Measurements from ENCODE around the gene KPNA1. TPM values are rescaled to one million over a fixed set of nuclear protein-coding genes. Genes with fewer than 3 reads are reported as not detected.
A peak's percentile ranks its signal among the peaks of the same experiment; 100 is the strongest.

KPNA1 gene
- total and polyA plus RNA-seq, 2 of the 13 experiments (the other 11 are each of a cell fraction or from before 2014, with no cell fraction given), result 15.4 to 30.0 TPM

GRCh38 chr3:122564155-122564912 lies 49.6 kb upstream of the KPNA1 start, which contains the start of the genes DTX3L and PARP9 (continued):
- TF ChIP-seq ZNF383 (CRISPR knock-in tag; IDR thresholded peaks at IDR 0.05; ENCODE audit: borderline replicate concordance) (peak; percentile 72; the same call in 1 of the 2 replicates), NRL (CRISPR knock-in tag; IDR thresholded peaks at IDR 0.05; ENCODE audit: borderline replicate concordance) (peak; percentile 85), THAP9 (CRISPR knock-in tag; IDR thresholded peaks at IDR 0.05; ENCODE audit: borderline replicate concordance) (peak; percentile 68; the same call in 1 of the 2 replicates), JUNB (CRISPR knock-in tag; IDR thresholded peaks at IDR 0.05; ENCODE audit: borderline replicate concordance) (no peak), RFX5 (IDR thresholded peaks at IDR 0.05; ENCODE audit: low read depth, low read length) (no peak), MATR3 (CRISPR knock-in tag; IDR thresholded peaks at IDR 0.05) (no peak), ZNF773 (CRISPR knock-in tag; IDR thresholded peaks at IDR 0.05; ENCODE audit: borderline replicate concordance) (no peak), PHF20 (CRISPR knock-in tag; IDR thresholded peaks at IDR 0.05) (peak; percentile 81), ZFP1 (CRISPR knock-in tag; IDR thresholded peaks at IDR 0.05) (no peak), ZNF589 (CRISPR knock-in tag; conservative IDR thresholded peaks at IDR 0.05) (no peak), MBNL3 (CRISPR knock-in tag; conservative IDR thresholded peaks at IDR 0.05) (no peak), NPAS2 (CRISPR knock-in tag; IDR thresholded peaks at IDR 0.05; ENCODE audit: borderline replicate concordance) (no peak), ASH2L (IDR thresholded peaks at IDR 0.05; ENCODE audit: insufficient read length, low read depth, low read length) (peak; percentile 99), ZNF3 (CRISPR knock-in tag; IDR thresholded peaks at IDR 0.05) (no peak), CBX2 (IDR thresholded peaks at IDR 0.05; ENCODE audit: low read depth, low read length) (no peak), CBX2 (CRISPR knock-in tag; IDR thresholded peaks at IDR 0.05; ENCODE audit: low read depth) (0 out of 2 replicates have a peak, but pooled peaks have one; percentile 63), HNRNPL (IDR thresholded peaks at IDR 0.05; ENCODE audit: low read depth, low read length) (peak; percentile 48; the same call in 1 of the 2 replicates), ZBTB1 (CRISPR knock-in tag; IDR thresholded peaks at IDR 0.05; ENCODE audit: borderline replicate concordance) (no peak), ZBTB20 (CRISPR knock-in tag; IDR thresholded peaks at IDR 0.05; ENCODE audit: borderline replicate concordance, low read depth) (no peak), ZBTB42 (CRISPR knock-in tag; IDR thresholded peaks at IDR 0.05) (no peak), ZNF136 (CRISPR knock-in tag; IDR thresholded peaks at IDR 0.05; ENCODE audit: low read depth) (peak; percentile 84; the same call in 1 of the 2 replicates)
- TF ChIP-seq, protein P1, sequence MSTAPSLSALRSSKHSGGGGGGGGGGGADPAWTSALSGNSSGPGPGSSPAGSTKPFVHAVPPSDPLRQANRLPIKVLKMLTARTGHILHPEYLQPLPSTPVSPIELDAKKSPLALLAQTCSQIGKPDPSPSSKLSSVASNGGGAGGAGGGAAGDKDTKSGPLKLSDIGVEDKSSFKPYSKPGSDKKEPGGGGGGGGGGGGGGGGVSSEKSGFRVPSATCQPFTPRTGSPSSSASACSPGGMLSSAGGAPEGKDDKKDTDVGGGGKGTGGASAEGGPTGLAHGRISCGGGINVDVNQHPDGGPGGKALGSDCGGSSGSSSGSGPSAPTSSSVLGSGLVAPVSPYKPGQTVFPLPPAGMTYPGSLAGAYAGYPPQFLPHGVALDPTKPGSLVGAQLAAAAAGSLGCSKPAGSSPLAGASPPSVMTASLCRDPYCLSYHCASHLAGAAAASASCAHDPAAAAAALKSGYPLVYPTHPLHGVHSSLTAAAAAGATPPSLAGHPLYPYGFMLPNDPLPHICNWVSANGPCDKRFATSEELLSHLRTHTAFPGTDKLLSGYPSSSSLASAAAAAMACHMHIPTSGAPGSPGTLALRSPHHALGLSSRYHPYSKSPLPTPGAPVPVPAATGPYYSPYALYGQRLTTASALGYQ (CRISPR knock-in tag; IDR thresholded peaks at IDR 0.05), result peak; percentile 47; the same call in 1 of the 2 replicates
- TF ChIP-seq, protein P2, sequence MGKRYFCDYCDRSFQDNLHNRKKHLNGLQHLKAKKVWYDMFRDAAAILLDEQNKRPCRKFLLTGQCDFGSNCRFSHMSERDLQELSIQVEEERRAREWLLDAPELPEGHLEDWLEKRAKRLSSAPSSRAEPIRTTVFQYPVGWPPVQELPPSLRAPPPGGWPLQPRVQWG (CRISPR knock-in tag; IDR thresholded peaks at IDR 0.05; ENCODE audit: borderline replicate concordance, low read depth), result no peak
- TF ChIP-seq, protein P3, sequence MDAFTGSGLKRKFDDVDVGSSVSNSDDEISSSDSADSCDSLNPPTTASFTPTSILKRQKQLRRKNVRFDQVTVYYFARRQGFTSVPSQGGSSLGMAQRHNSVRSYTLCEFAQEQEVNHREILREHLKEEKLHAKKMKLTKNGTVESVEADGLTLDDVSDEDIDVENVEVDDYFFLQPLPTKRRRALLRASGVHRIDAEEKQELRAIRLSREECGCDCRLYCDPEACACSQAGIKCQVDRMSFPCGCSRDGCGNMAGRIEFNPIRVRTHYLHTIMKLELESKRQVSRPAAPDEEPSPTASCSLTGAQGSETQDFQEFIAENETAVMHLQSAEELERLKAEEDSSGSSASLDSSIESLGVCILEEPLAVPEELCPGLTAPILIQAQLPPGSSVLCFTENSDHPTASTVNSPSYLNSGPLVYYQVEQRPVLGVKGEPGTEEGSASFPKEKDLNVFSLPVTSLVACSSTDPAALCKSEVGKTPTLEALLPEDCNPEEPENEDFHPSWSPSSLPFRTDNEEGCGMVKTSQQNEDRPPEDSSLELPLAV (CRISPR knock-in tag; conservative IDR thresholded peaks at IDR 0.05; ENCODE audit: low read depth), result no peak

Measured in HepG2 (cell line).